GM19438 (cell line): ENCODE data around the gene CTDSP1.

Experiments
- ATAC-seq: cut with Tn5 transposase; IDR thresholded peaks from one replicate; pipeline ENCODE4 v1.9.1; 2021; ENCODE audit warnings: low read depth; ENCODE audit not compliant: unreplicated experiment

Gene CTDSP1

GRCh38 chr2:218398437-218399390 lies 954 bp upstream of the CTDSP1 start:
- peak; percentile 15 for ATAC-seq

- peak; percentile 2 for ATAC-seq
These were observed 680 bp downstream of the CTDSP1 start for GRCh38 chr2:218400167-218400929.

DNA sequence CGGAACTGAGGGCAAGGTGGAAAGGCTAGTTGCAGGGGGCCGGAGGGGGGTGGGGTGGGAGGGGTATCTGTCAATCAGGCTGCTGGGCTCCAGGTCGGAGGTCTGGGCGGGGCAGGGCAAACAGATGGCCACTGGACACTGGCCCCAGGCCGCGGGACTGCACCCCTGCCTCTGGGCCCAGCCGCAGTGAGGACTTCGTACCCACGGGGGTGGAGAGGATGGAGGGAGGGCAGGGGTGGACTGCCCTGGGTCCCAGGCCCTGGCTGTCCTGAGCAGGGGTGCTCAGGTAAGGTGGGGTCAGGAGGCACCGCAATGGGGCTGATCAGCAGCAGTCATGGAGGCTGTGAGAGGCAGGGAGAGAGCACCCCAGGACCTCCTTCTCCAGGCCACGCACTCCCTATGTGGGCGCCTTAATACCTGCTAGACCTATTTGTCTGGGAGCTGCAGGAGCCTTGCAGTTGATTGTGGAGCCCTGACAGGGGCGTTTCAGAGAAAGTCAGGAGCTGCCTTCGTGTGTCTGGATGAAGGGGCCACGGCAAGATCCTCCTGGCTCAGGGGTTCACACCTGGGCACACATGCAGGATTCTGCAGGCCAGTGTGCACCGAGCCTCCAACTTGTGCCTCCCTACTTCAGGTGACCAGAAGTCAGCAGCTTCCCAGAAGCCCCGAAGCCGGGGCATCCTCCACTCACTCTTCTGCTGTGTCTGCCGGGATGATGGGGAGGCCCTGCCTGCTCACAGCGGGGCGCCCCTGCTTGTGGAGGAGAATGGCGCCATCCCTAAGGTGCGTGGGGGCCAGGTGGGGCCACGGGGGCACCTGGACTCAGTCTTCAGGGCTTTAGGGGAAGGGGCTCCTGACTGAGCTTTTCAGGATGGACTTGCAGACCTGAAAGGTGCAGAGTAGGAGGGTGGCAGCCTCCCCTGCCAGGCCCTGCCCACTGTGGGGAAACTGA lies 1.5 kb downstream of the CTDSP1 start:
- no peak for ATAC-seq

GRCh38 chr2:218401890-218402289 lies 2.2 kb downstream of the CTDSP1 start:
- ATAC-seq, result no peak

- no peak for ATAC-seq
These were observed 2.8 kb downstream of the CTDSP1 start for GRCh38 chr2:218402491-218402901.

- no peak for ATAC-seq
These were observed 3.3 kb downstream of the CTDSP1 start for GRCh38 chr2:218402911-218403411.

DNA sequence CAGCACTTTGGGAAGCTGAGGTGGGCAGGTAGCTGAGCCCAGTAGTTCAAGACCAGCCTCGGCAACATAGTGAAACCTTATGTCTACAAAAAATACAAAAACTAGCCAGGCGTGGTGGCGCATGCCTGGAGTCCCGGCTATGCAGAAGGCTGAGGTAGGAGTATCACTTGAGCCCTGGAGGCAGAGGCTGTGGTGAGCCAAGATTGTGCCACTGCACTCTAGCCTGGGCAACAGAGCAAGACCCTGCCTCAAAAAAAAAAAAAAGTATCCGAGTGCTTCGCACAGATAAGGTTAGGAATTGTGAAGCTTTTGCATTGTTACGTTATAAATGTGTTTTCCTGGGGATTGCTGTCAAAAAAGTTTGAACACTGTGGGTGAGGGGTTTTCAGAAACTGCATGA lies 4.1 kb downstream of the CTDSP1 start:
- ATAC-seq, result no peak

- ATAC-seq, result no peak
These were observed 4.8 kb downstream of the CTDSP1 start for GRCh38 chr2:218404351-218405085.

- no peak for ATAC-seq
These were observed 5.5 kb downstream of the CTDSP1 start for GRCh38 chr2:218405086-218405745.

DNA sequence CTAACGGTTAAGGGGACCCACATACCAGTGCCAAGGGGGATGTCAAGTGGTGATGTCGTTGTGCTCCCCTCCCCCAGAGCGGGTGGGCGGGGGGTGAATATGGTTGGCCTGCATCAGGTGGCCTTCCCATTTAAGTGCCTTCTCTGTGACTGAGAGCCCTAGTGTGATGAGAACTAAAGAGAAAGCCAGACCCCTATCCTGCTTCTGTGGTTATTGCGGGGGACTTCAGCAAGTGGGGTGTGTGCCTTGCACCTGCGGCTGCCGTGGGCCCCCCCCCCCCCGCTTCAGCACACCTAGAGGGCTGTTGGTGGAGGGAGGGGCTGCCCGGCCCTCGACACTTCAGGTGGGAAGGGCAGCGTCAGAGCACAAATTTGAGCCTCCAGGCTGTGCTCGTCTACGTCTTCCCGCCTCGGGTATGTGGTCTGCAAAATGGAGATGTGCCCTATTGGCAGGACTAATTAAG lies 6.1 kb downstream of the CTDSP1 start:
- ATAC-seq, result peak; percentile 15

- peak; percentile 74 for ATAC-seq
These were observed 6.7 kb downstream of the CTDSP1 start for GRCh38 chr2:218406209-218406948.

DNA sequence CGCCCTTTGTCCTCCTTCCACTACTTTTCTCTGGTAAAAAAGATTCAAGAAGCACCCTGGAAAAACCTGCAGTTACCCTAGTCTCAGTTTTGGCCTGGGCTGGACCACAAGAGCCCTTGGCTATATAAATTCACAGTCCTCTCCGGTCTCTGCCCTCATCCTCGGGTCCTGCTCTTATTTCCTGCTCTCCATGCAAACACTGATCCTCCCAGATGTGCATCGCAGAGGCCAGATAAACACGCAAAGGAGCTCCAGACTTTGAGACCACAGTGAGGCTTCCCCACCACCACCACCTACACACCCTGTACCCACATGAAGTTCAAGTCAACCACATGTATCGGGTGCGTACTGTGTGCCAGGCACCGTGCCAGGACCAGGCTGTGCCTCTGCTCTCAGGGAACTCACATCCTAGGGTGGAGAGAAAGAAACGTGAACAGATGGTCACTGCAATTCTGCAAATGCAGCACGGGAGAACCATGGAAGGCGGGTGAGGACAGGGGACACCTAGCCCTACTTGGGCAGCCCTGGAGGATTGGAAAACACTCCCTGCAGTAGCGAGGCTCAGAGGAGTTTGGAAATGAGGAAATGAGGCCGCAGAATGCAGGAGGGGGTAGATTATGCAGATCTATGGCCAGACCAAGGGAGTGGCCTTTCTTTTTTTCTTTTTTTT lies 7.4 kb downstream of the CTDSP1 start:
- ATAC-seq, result peak; percentile 17

DNA sequence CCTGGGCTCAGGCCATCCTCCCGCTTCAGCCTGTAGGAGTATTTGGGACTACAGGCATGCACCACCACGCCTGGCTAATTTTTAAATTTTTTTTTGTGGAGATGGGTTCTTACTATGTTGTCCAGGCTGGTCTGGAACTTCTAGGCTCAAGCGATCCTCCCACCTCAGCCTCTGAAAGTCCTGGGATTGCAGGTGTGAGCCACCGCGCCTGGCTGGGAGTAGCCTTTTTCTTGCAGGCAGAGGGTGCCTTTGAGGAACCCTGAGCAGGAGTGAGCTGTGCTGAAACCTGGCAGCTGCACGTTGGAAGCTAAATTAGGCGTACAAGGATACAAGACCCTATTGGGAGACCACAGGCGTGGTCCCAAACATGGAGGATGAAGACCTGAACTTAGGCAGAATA lies 8.0 kb downstream of the CTDSP1 start:
- no peak for ATAC-seq

- no peak for ATAC-seq
These were observed 18.7 kb downstream of the CTDSP1 start for GRCh38 chr2:218418321-218418716.

- ATAC-seq, result no peak
These were observed 19.2 kb downstream of the CTDSP1 start, which contains the start of gene VIL1 for GRCh38 chr2:218418717-218419458. Gene VIL1, plus strand, starts transcription at chr2:218419123. Its CDS starts 4,656 bp downstream, at chr2:218423779.

DNA sequence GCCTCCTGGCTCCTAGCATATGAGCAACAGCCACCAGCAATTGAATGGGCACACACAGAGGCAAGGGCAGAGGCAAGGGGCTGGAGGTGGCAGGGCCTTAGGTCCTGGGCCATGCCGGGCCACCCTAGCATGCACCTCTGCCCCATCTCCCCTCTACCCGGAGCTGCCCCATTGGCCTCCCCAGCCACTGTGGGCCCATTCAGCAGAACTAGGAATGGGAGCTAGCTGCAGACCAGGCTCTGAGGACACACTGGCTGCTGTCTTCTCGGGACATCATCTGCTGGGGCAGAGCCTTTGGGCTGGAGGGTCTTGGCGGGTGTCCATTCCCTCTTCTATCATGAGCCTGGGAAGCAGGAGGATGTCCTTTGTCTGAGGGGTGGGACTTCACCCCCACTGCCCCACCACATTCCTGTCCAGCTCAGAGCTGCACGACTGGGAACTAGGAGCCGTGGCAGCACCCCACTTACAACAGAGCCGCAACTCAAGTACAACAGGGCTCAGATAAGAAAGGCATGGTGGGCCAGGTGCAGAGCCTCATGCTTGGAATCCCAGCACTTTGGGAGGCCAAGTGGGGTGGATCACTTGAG lies 20.1 kb downstream of the CTDSP1 start:
- ATAC-seq, result no peak

GRCh38 chr2:218421027-218421426 lies 21.4 kb downstream of the CTDSP1 start:
- ATAC-seq, result no peak
